ENCODE results near the gene COL23A1.

Gene COL23A1

GRCh38 chr5:178291161-178291561 is 299.0 kb downstream of the COL23A1 start:
- TF ChIP-seq CTCF (IDR thresholded peaks at IDR 0.05; ENCODE audit: low read depth, low read length), result no peak
- TF ChIP-seq EZH2phosphoT487 (IDR thresholded peaks at IDR 0.05; ENCODE audit: low read depth), result no peak
- Histone ChIP-seq H3K4me3 (ENCODE audit: low read length) (no peak overlapping the region), H3K9me3 (ENCODE audit: insufficient read depth, low read length) (no peaks in the 10 kb centered on the region), H3K4me2 (ENCODE audit: low read length) (no peak overlapping the region), H3K79me2 (ENCODE audit: low read length) (no peaks in the 10 kb centered on the region), H3K27me3 (ENCODE audit: low read depth, low read length) (peaks cover 8% of the 10 kb centered on the region; the same call in 1 of the 2 replicates), H4K20me1 (ENCODE audit: insufficient read depth, low read length) (no peaks in the 10 kb centered on the region), H2AFZ (ENCODE audit: low read depth, low read length) (no peak overlapping the region), H3K9ac (ENCODE audit: low read length) (no peak overlapping the region), H3K36me3 (replicated peaks; ENCODE audit: low read depth, low read length) (no peaks in the 10 kb centered on the region), H3K4me1 (ENCODE audit: low read length) (no peaks in the 10 kb centered on the region), H3K27ac (ENCODE audit: low read length) (no peak overlapping the region)

GRCh38 chr5:178290376-178290775 is 299.8 kb downstream of the COL23A1 start:
- H3K4me3 ChIP-seq (ENCODE audit: low read length), result no peak overlapping the region
- no peak overlapping the region for H2AFZ ChIP-seq (ENCODE audit: low read depth, low read length)
- H3K9ac ChIP-seq (ENCODE audit: low read length), result no peak overlapping the region
- no peaks in the 10 kb centered on the region for H3K4me1 ChIP-seq (ENCODE audit: low read length)
- H3K36me3 ChIP-seq (replicated peaks; ENCODE audit: low read depth, low read length), result no peaks in the 10 kb centered on the region
- no peaks in the 10 kb centered on the region for H4K20me1 ChIP-seq (ENCODE audit: insufficient read depth, low read length)
- peaks cover 8% of the 10 kb centered on the region; the same call in 1 of the 2 replicates for H3K27me3 ChIP-seq (ENCODE audit: low read depth, low read length)
- H3K4me2 ChIP-seq (ENCODE audit: low read length), result no peak overlapping the region
- TF ChIP-seq CTCF (IDR thresholded peaks at IDR 0.05; ENCODE audit: low read depth, low read length), result no peak
- TF ChIP-seq EZH2phosphoT487 (IDR thresholded peaks at IDR 0.05; ENCODE audit: low read depth), result no peak
- H3K9me3 ChIP-seq (ENCODE audit: insufficient read depth, low read length), result no peaks in the 10 kb centered on the region
- no peak overlapping the region for H3K27ac ChIP-seq (ENCODE audit: low read length)
- H3K79me2 ChIP-seq (ENCODE audit: low read length), result no peaks in the 10 kb centered on the region

GRCh38 chr5:178289438-178289837 is 300.8 kb downstream of the COL23A1 start:
- no peak overlapping the region for H2AFZ ChIP-seq (ENCODE audit: low read depth, low read length)
- H3K4me2 ChIP-seq (ENCODE audit: low read length), result no peak overlapping the region
- H3K4me1 ChIP-seq (ENCODE audit: low read length), result no peaks in the 10 kb centered on the region
- no peak overlapping the region for H3K9ac ChIP-seq (ENCODE audit: low read length)
- H3K27me3 ChIP-seq (ENCODE audit: low read depth, low read length), result peaks cover 8% of the 10 kb centered on the region; the same call in 1 of the 2 replicates
- no peak overlapping the region for H3K27ac ChIP-seq (ENCODE audit: low read length)
- H3K4me3 ChIP-seq (ENCODE audit: low read length), result no peak overlapping the region
- no peaks in the 10 kb centered on the region for H3K9me3 ChIP-seq (ENCODE audit: insufficient read depth, low read length)
- no peaks in the 10 kb centered on the region for H3K36me3 ChIP-seq (replicated peaks; ENCODE audit: low read depth, low read length)
- H3K79me2 ChIP-seq (ENCODE audit: low read length), result no peaks in the 10 kb centered on the region
- TF ChIP-seq CTCF (IDR thresholded peaks at IDR 0.05; ENCODE audit: low read depth, low read length) (no peak), EZH2phosphoT487 (IDR thresholded peaks at IDR 0.05; ENCODE audit: low read depth) (no peak)
- H4K20me1 ChIP-seq (ENCODE audit: insufficient read depth, low read length), result no peaks in the 10 kb centered on the region

GRCh38 chr5:178288401-178289368 is 301.5 kb downstream of the COL23A1 start:
- H3K79me2 ChIP-seq (ENCODE audit: low read length), result no peaks in the 10 kb centered on the region
- no peak overlapping the region for H3K27ac ChIP-seq (ENCODE audit: low read length)
- H3K9me3 ChIP-seq (ENCODE audit: insufficient read depth, low read length), result no peaks in the 10 kb centered on the region
- H2AFZ ChIP-seq (ENCODE audit: low read depth, low read length), result no peak overlapping the region
- TF ChIP-seq CTCF (IDR thresholded peaks at IDR 0.05; ENCODE audit: low read depth, low read length), result no peak
- no peak for TF ChIP-seq EZH2phosphoT487 (IDR thresholded peaks at IDR 0.05; ENCODE audit: low read depth)
- H3K27me3 ChIP-seq (ENCODE audit: low read depth, low read length), result peaks cover 9% of the 10 kb centered on the region; the same call in 1 of the 2 replicates
- H3K36me3 ChIP-seq (replicated peaks; ENCODE audit: low read depth, low read length), result no peaks in the 10 kb centered on the region
- no peak overlapping the region for H3K4me2 ChIP-seq (ENCODE audit: low read length)
- no peaks in the 10 kb centered on the region for H4K20me1 ChIP-seq (ENCODE audit: insufficient read depth, low read length)
- no peak overlapping the region for H3K4me3 ChIP-seq (ENCODE audit: low read length)
- no peaks in the 10 kb centered on the region for H3K4me1 ChIP-seq (ENCODE audit: low read length)
- no peak overlapping the region for H3K9ac ChIP-seq (ENCODE audit: low read length)

Data from OCI-LY3 (cell line).